ENCODE results near the gene CCDC127. TPM values are rescaled to one million over a fixed set of nuclear protein-coding genes. Genes with fewer than 3 reads are reported as not detected.
"Not testable (repeated sequence)": the region's sequence is repeated elsewhere in the genome, so short reads cannot be mapped to it uniquely, and the experiment has no call there.

CCDC127 gene
- total and polyA plus RNA-seq, 2 of the 4 experiments (the other 2 are of a cell fraction): 3.2 to 3.9 TPM

DNA sequence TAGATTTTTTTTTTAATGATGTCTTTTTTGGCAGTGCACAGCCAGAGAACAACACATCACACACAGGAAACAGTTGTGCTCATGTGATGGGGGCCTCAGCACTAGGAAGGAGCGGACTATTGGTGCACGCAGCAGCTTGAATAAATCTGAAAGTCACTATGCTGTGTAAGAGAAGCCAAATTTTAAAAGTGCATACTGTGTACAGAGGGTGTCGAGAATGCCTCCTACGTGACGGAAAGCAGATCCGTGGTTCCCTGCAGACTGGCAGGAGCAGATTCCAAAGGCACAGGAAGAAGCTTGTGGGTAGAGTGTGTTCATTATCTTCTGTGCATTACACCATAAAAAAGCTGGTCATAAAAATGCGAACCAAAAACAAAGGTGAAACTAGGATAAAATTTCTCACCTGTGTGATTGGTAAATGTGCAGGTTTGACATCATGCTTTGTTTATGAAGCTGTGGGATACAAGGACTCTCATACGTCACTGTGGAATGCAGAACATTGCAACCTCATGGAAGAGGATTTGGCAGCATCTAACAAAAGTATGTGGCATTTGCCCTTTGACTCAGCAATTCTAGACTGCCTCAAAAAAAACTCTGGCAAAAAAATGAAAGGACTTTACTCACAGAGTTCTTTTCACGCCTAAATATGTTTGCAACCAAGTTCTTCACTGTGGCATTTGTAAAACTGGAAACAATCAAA is 45.5 kb upstream of the CCDC127 start:
- Histone ChIP-seq H2BK120ac (ENCODE audit: low read depth, low read length) (peak overlapping the region; percentile 56), H3K56ac (ENCODE audit: extremely low read depth, insufficient read depth, low read length) (0 out of 2 replicates have a peak overlapping the region, but pooled peaks have one; percentile 26), H3K4me1 (ENCODE audit: control insufficient read depth, insufficient read depth, low read length) (peaks cover 20% of the 10 kb centered on the region), H2BK20ac (ENCODE audit: low read depth, low read length) (peak overlapping the region; percentile 54), H3K18ac (ENCODE audit: low read depth, low read length) (peak overlapping the region; percentile 33; the same call in 1 of the 2 replicates), H2AK5ac (ENCODE audit: low read depth, low read length) (peak overlapping the region; percentile 26; the same call in 1 of the 2 replicates), H4K5ac (ENCODE audit: low read depth, low read length) (peak overlapping the region; percentile 11; the same call in 1 of the 2 replicates), H2BK5ac (ENCODE audit: low read depth, low read length, poor library complexity, severe bottlenecking) (peak overlapping the region; percentile 91), H4K91ac (ENCODE audit: insufficient read depth, low read depth, low read length) (peak overlapping the region; percentile 27; the same call in 1 of the 2 replicates), H3K4me2 (ENCODE audit: low read depth, low read length) (peak overlapping the region; percentile 59), H3K23ac (ENCODE audit: low read depth, low read length) (peak overlapping the region; percentile 14; the same call in 1 of the 2 replicates), H3K9me1 (ENCODE audit: insufficient read depth, low read length) (peaks cover 17% of the 10 kb centered on the region), H3K4ac (ENCODE audit: low read depth, low read length) (peak overlapping the region; percentile 41), H3K79me1 (ENCODE audit: low read depth in 1 of 2, low read length in 2 of 2) (peaks cover 6 to 19% of the 10 kb centered on the region in 2 experiments; a peak in 3 of 4 replicates), H3K27ac (ENCODE audit: insufficient read depth, low read length) (peak overlapping the region; percentile 77; the same call in 1 of the 2 replicates), H4K8ac (ENCODE audit: low read depth in 2 of 2, low read length in 2 of 2) (peak overlapping the region in 1 of 2 experiments; percentile 52; a peak in 1 of 4 replicates)
- H3K9ac ChIP-seq (ENCODE audit: low read depth, low read length); H2AK9ac ChIP-seq (replicated peaks; ENCODE audit: low read depth, low read length, poor library complexity); CTCF ChIA-PET; H3K4me3 ChIP-seq (ENCODE audit: insufficient read depth, low read depth, low read length); dilution Hi-C loops (cut with HindIII; ENCODE audit: low sequenced_read_pairs, unreplicated experiment); POLR2A ChIA-PET (ENCODE audit: unreplicated experiment); H3K14ac ChIP-seq (replicated peaks; ENCODE audit: low read depth, low read length); H2AFZ ChIP-seq (replicated peaks; ENCODE audit: low read length, poor library complexity); H2BK15ac ChIP-seq (ENCODE audit: low read depth, low read length); H3K36me3 ChIP-seq (ENCODE audit: control insufficient read depth, insufficient read depth, low read length); in situ Hi-C loops (cut with MboI; ENCODE audit: low sequenced_read_pairs); H3K9me3 ChIP-seq (ENCODE audit: control insufficient read depth, insufficient read depth, low read length); intact Hi-C loops (cut with micrococcal nuclease); H4K20me1 ChIP-seq (ENCODE audit: insufficient read depth, low read length); H3K27me3 ChIP-seq (ENCODE audit: control insufficient read depth, insufficient read depth, low read length); BruUV-seq (replicated peaks): not testable (repeated sequence)
- TF ChIP-seq MAFK (IDR thresholded peaks at IDR 0.05; ENCODE audit: low read depth, low read length) (peak; percentile 89), NFE2L2 (IDR thresholded peaks at IDR 0.05; ENCODE audit: low read depth, low read length) (peak; percentile 96), CEBPB (IDR thresholded peaks at IDR 0.05; ENCODE audit: low read depth, low read length) (peak; percentile 81), MXI1 (IDR thresholded peaks at IDR 0.05; ENCODE audit: borderline replicate concordance, low read depth, low read length) (0 out of 2 replicates have a peak, but pooled peaks have one; percentile 56)
- ATAC-seq (ENCODE audit: low read depth) (peak; percentile 81), DNase-seq (peak; percentile 98)
- WGBS, 2 experiments (ENCODE audit: extremely low coverage in 2 of 2, insufficient read length in 1 of 2): 0% methylated on average over 1 of the region's 9 CpGs; no CpG with 5 or more reads in 1 of the 2 experiments
